ENCODE results near the gene FAM20A.

FAM20A gene

GRCh38 chr17:68610554-68610953 lies 9.4 kb upstream of the FAM20A start:
- DNase-seq (ENCODE audit: low read depth in 4 of 4, low spot score in 1 of 4), result no peak

GRCh38 chr17:68608515-68609130 lies 7.5 kb upstream of the FAM20A start:
- DNase-seq (ENCODE audit: low read depth in 4 of 4, low spot score in 1 of 4), result no peak

GRCh38 chr17:68606451-68607307 lies 5.5 kb upstream of the FAM20A start:
- no peak for DNase-seq (ENCODE audit: low read depth in 4 of 4, low spot score in 1 of 4)

GRCh38 chr17:68605914-68606313 lies 4.7 kb upstream of the FAM20A start:
- DNase-seq (ENCODE audit: low read depth in 4 of 4, low spot score in 1 of 4), result no peak

- DNase-seq (ENCODE audit: low read depth in 4 of 4, low spot score in 1 of 4), result no peak
These were observed 2.5 kb upstream of the FAM20A start for GRCh38 chr17:68603656-68604055.

GRCh38 chr17:68603027-68603426 lies 1.9 kb upstream of the FAM20A start:
- no peak for DNase-seq (ENCODE audit: low read depth in 4 of 4, low spot score in 1 of 4)

GRCh38 chr17:68602289-68602688 lies 1.1 kb upstream of the FAM20A start:
- DNase-seq (ENCODE audit: low read depth in 4 of 4, low spot score in 1 of 4), result no peak

- no peak for DNase-seq (ENCODE audit: low read depth in 4 of 4, low spot score in 1 of 4)
These were observed 560 bp upstream of the FAM20A start for GRCh38 chr17:68601565-68602288.

- no peak for DNase-seq (ENCODE audit: low read depth in 4 of 4, low spot score in 1 of 4)
These were observed 868 bp downstream of the FAM20A start for GRCh38 chr17:68600067-68600930.

GRCh38 chr17:68599552-68600066 lies 1.6 kb downstream of the FAM20A start:
- no peak for DNase-seq (ENCODE audit: low read depth in 4 of 4, low spot score in 1 of 4)

- no peak for DNase-seq (ENCODE audit: low read depth in 4 of 4, low spot score in 1 of 4)
These were observed 2.1 kb downstream of the FAM20A start for GRCh38 chr17:68599091-68599490.

- no peak for DNase-seq (ENCODE audit: low read depth in 4 of 4, low spot score in 1 of 4)
These were observed 2.6 kb downstream of the FAM20A start for GRCh38 chr17:68598545-68598961.

- no peak for DNase-seq (ENCODE audit: low read depth in 4 of 4, low spot score in 1 of 4)
These were observed 3.1 kb downstream of the FAM20A start for GRCh38 chr17:68598074-68598473.

GRCh38 chr17:68596411-68596945 lies 4.7 kb downstream of the FAM20A start:
- DNase-seq (ENCODE audit: low read depth in 4 of 4, low spot score in 1 of 4), result no peak

- no peak for DNase-seq (ENCODE audit: low read depth in 4 of 4, low spot score in 1 of 4)
These were observed 5.2 kb downstream of the FAM20A start for GRCh38 chr17:68595986-68596385.

- no peak for DNase-seq (ENCODE audit: low read depth in 4 of 4, low spot score in 1 of 4)
These were observed 5.7 kb downstream of the FAM20A start for GRCh38 chr17:68595496-68595895.

GRCh38 chr17:68594552-68594951 lies 6.6 kb downstream of the FAM20A start:
- DNase-seq (ENCODE audit: low read depth in 4 of 4, low spot score in 1 of 4), result no peak

- no peak for DNase-seq (ENCODE audit: low read depth in 4 of 4, low spot score in 1 of 4)
These were observed 8.2 kb downstream of the FAM20A start for GRCh38 chr17:68592682-68593641.

- DNase-seq (ENCODE audit: low read depth in 4 of 4, low spot score in 1 of 4), result no peak
These were observed 9.2 kb downstream of the FAM20A start for GRCh38 chr17:68592009-68592408.

Measured in stimulated activated CD4-positive, alpha-beta T cell treated with anti-CD3 and anti-CD28 coated beads, Interleukin-1b, Interleukin-23, amount 100 ng/mL, for 24 hours (primary cell).